SKM-1 treated with dmso at 0.1 percent for 144 hours (cell line): Measurements from ENCODE around the gene FUT7.

ENCODE experiments used
- DNase-seq: peaks from one replicate; lab custom pipeline; 2025; ENCODE audit not compliant: unreplicated experiment; lab: John Stamatoyannopoulos, UW

Gene FUT7

GRCh38 chr9:137050570-137050969, 18.7 kb upstream of the FUT7 start:
- no peak for DNase-seq

- peak; percentile 52 for DNase-seq
Measured at GRCh38 chr9:137049544-137050449, 17.9 kb upstream of the FUT7 start.

- DNase-seq, result no peak
Measured at GRCh38 chr9:137048655-137049543, 17.0 kb upstream of the FUT7 start.

GRCh38 chr9:137046088-137046787, 14.3 kb upstream of the FUT7 start, which contains the start of gene NPDC1:
NPDC1 (minus strand) TSS chr9:137046177; CDS start chr9:137045989, 188 bp downstream.
- peak; percentile 59 for DNase-seq

GRCh38 chr9:137045294-137046087, 13.6 kb upstream of the FUT7 start:
- no peak for DNase-seq

GRCh38 chr9:137044502-137045177, 12.8 kb upstream of the FUT7 start:
- DNase-seq, result no peak

- DNase-seq, result no peak
Measured at GRCh38 chr9:137044037-137044436, 12.1 kb upstream of the FUT7 start.

- no peak for DNase-seq
Measured at GRCh38 chr9:137042751-137043727, 11.2 kb upstream of the FUT7 start.

- no peak for DNase-seq
Measured at GRCh38 chr9:137041124-137041523, 9.2 kb upstream of the FUT7 start.

GRCh38 chr9:137040568-137040967, 8.7 kb upstream of the FUT7 start:
- DNase-seq, result no peak

- DNase-seq, result no peak
Measured at GRCh38 chr9:137039611-137040366, 7.9 kb upstream of the FUT7 start.

GRCh38 chr9:137038916-137039315, 7.0 kb upstream of the FUT7 start:
- no peak for DNase-seq

GRCh38 chr9:137037483-137037882, 5.6 kb upstream of the FUT7 start:
- no peak for DNase-seq

- no peak for DNase-seq
Measured at GRCh38 chr9:137037035-137037434, 5.1 kb upstream of the FUT7 start.

GRCh38 chr9:137035937-137036336, 4.0 kb upstream of the FUT7 start:
- no peak for DNase-seq

GRCh38 chr9:137035507-137035834, 3.6 kb upstream of the FUT7 start:
- no peak for DNase-seq

- DNase-seq, result peak; percentile 75
Measured at GRCh38 chr9:137034709-137035506, 3.0 kb upstream of the FUT7 start.
